SK-N-SH (cell line): ENCODE results near the gene GHDC.

ENCODE experiments used
- CHD2 ChIP-seq: fragments of 150-350 bp; IDR thresholded peaks from 2 replicates; pipeline ENCODE4 v1.6.1; 2018; ENCODE audit warnings: low read length; ENCODE audit not compliant: partially characterized antibody
- EP300 ChIP-seq, 2 experiments: IDR thresholded peaks; 2 replicates each; pipeline versions ENCODE4 v1.4.0 to v1.6.1; 2012; ENCODE audit warnings: borderline replicate concordance in 1 of 2, low read depth in 1 of 2, low read length in 1 of 2
- FOXM1 ChIP-seq: IDR thresholded peaks from 2 replicates; pipeline ENCODE4 v1.4.0; 2012; ENCODE audit warnings: low read depth, mild to moderate bottlenecking
- MAX ChIP-seq: IDR thresholded peaks from 2 replicates; pipeline ENCODE4 v1.4.0; 2012; ENCODE audit warnings: low read depth
- MXI1 ChIP-seq: IDR thresholded peaks from 2 replicates; pipeline ENCODE4 v1.6.1; 2012; ENCODE audit warnings: mild to moderate bottlenecking, low read depth, low read length, improper control_type of control experiment
- POLR2AphosphoS5 ChIP-seq: IDR thresholded peaks from 2 replicates; pipeline ENCODE4 v1.6.1; 2012; ENCODE audit warnings: low read depth, low read length
- RAD21 ChIP-seq: IDR thresholded peaks from 2 replicates; pipeline ENCODE4 v1.6.1; 2012; ENCODE audit warnings: mild to moderate bottlenecking, low read length
- REST ChIP-seq: IDR thresholded peaks from 2 replicates; pipeline ENCODE4 v1.6.1; 2012; ENCODE audit warnings: mild to moderate bottlenecking, low read depth, low read length, moderate library complexity
- RFX5 ChIP-seq: IDR thresholded peaks from 2 replicates; pipeline ENCODE4 v1.6.1; 2012; ENCODE audit warnings: mild to moderate bottlenecking, improper control_type of control experiment, low read length
- TAF1 ChIP-seq: IDR thresholded peaks from 2 replicates; pipeline ENCODE4 v1.6.1; 2012; ENCODE audit warnings: low read depth, mild to moderate bottlenecking, low read length, moderate library complexity, borderline replicate concordance
- TEAD4 ChIP-seq: IDR thresholded peaks from 2 replicates; pipeline ENCODE4 v1.4.0; 2012; ENCODE audit warnings: mild to moderate bottlenecking, borderline replicate concordance; ENCODE audit not compliant: insufficient read depth
- YY1 ChIP-seq: IDR thresholded peaks from 2 replicates; pipeline ENCODE4 v1.4.0; 2012; ENCODE audit warnings: low read depth, mild to moderate bottlenecking
- TF ChIP-seq, protein P1 (sequence below): fragments of 200-600 bp; sonication (generic); IDR thresholded peaks from 2 replicates; pipeline ENCODE4 v1.6.1; 2017; ENCODE audit warnings: antibody characterized with exemption, mild to moderate bottlenecking, moderate library complexity
- TF ChIP-seq, protein P2 (sequence below): IDR thresholded peaks from 2 replicates; pipeline ENCODE4 v1.4.0; 2012; ENCODE audit warnings: low read depth, borderline replicate concordance

- TF ChIP-seq TEAD4 (no peak), MXI1 (no peak), REST (no peak), POLR2AphosphoS5 (no peak), RFX5 (no peak), EP300 (IDR thresholded peaks at IDR 0.05; ENCODE audit: borderline replicate concordance in 1 of 2, low read depth in 1 of 2, low read length in 1 of 2) (no peak), MAX (no peak), TAF1 (no peak), YY1 (no peak), CHD2 (no peak), RAD21 (no peak), FOXM1 (no peak)
- TF ChIP-seq, protein P1, sequence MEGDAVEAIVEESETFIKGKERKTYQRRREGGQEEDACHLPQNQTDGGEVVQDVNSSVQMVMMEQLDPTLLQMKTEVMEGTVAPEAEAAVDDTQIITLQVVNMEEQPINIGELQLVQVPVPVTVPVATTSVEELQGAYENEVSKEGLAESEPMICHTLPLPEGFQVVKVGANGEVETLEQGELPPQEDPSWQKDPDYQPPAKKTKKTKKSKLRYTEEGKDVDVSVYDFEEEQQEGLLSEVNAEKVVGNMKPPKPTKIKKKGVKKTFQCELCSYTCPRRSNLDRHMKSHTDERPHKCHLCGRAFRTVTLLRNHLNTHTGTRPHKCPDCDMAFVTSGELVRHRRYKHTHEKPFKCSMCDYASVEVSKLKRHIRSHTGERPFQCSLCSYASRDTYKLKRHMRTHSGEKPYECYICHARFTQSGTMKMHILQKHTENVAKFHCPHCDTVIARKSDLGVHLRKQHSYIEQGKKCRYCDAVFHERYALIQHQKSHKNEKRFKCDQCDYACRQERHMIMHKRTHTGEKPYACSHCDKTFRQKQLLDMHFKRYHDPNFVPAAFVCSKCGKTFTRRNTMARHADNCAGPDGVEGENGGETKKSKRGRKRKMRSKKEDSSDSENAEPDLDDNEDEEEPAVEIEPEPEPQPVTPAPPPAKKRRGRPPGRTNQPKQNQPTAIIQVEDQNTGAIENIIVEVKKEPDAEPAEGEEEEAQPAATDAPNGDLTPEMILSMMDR: no peak
- TF ChIP-seq, protein P2, sequence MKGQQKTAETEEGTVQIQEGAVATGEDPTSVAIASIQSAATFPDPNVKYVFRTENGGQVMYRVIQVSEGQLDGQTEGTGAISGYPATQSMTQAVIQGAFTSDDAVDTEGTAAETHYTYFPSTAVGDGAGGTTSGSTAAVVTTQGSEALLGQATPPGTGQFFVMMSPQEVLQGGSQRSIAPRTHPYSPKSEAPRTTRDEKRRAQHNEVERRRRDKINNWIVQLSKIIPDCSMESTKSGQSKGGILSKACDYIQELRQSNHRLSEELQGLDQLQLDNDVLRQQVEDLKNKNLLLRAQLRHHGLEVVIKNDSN: no peak
Observed at GRCh38 chr17:42197564-42198156, 3.4 kb upstream of the GHDC start.
